Gastrocnemius medialis (tissue), 4 donors: ENCODE measurements around the gene TMEM269.
A peak's percentile ranks its signal among the peaks of the same experiment; 100 is the strongest.

Experiments used
- CTCF ChIP-seq, 5 experiments: fragments of 450-650 bp in 3 of 5; fragments of 200-600 bp in 2 of 5; sonication (generic) in 2 of 5; IDR thresholded peaks in 4 of 5; conservative IDR thresholded peaks in 1 of 5; 1 replicate in 4 of 5; 2 replicates in 1 of 5; pipeline ENCODE4 v1.5.1; 2016 to 2019; ENCODE audit warnings: antibody characterized with exemption in 5 of 5, mild to moderate bottlenecking in 3 of 5, moderate library complexity in 3 of 5
- POLR2A ChIP-seq, 2 donors: fragments of 450-650 bp; IDR thresholded peaks; one replicate each; pipeline ENCODE4 v1.6.1; 2017; ENCODE audit warnings: antibody characterized with exemption in 2 of 2, mild to moderate bottlenecking in 2 of 2, moderate library complexity in 2 of 2

DNA sequence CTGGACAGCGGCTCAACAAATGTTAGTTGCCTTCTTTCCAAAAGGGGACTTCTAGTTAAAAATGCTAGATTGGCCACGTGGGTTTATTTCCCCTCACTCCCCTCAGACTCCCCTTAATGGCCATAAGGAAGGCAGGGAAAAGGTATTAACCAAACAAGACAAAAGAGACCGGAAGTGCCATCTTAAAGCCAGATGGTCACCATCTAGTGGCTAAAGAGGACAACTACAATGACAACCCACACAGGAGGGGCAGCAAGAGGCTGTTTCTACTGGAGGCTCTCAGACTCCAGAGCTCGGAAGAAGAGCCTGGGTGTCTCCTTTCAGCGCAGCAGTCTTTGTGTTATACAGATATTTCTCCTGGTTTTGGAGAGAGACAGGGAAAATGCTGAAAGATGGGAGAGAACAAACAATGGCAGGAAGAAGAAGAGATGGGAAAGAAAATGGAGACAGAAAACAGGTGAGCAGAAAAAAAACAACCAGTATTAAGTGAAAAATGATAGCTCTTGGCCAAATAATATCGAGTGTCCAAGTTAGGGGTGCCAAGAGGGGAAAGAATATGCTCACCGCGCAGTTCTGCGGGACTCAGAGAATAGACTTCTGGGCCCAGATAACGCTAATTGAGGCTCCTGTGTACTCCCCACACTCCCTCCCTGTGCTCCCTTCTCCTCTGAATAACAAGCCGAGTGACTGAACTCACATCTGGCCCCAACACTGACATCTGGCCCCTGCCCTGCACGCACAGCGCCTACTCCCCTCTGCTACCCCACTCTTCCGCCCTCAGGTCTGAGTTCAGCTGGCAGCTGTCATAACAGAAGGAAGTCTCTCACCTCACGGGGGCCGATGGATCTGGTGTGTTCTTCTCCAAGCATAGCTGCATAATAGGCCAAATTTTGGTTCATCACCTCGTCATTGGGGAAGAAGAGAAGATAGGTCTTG lies 27.6 kb upstream of the TMEM269 start:
- TF ChIP-seq CTCF (IDR thresholded peaks at IDR 0.05 in 4 of 5, conservative IDR thresholded peaks at IDR 0.05 in 1 of 5): peak; percentile 28 to 70 (median 55)
- no peak for TF ChIP-seq POLR2A (IDR thresholded peaks at IDR 0.05)
